ENCODE measurements around the gene OGDH.
A peak's percentile ranks its signal among the peaks of the same experiment; 100 is the strongest.
"Not testable (repeated sequence)": the region's sequence is repeated elsewhere in the genome, so short reads cannot be mapped to it uniquely, and the experiment has no call there.

OGDH gene

DNA sequence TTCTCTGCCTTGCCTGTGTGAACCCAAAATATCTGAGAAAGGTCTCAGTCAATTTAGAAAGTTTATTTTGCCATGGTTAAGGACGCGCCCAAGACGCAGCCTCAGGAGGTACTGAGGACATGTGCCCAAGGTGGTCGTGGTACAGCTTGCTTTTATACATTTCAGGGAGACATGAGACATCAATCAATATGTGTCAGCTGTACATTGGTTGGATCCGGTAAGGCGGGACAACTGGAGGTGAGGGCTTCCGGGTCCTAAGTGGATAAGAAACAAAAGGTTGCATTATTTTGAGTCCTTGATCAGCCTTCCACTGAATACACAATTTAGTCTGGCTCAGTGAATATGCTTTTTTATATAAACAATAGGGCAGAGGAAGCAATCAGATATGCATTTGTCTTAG lies 119.8 kb downstream of the OGDH start:
- H3K4me3 ChIP-seq (ENCODE audit: low read depth, low read length); DNase-seq (ENCODE audit: low read depth): not testable (repeated sequence)

DNA sequence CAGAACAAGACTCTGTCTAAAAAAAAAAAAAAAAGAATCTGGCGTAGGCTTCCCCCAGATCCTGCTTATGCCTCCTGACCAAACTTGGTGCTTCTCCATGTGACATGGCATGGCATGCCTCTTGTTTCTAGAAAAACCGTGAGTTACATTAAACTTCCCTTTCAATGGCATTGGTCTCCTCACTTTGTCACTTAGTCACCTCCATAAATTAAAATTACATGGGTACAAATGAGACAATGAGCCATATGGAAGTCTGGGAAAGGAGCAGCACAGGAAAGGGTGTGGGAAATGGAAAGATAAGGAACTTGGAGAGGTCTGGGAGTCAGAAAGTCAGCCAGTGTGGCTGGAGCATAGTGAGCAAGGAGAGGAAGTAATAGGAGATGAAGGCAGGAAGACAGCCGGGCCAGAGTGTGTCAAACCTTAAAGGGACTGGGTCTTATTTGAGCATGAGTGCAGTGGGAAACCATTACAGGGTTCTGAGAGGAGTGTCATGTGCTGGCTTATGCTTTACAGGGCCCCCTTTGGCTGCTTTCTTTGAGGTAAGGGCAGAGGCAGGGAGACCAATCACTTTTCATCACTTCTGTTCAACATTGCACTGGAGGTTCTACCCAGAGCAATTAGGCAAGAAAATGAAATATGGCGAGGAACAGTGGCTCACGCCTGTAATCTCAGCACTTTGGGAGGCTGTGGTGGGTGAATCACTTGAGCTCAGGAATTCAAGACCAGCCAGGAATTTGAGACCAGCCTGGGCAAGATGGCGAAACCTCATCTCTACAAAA lies 120.9 kb downstream of the OGDH start:
- DNase-seq (ENCODE audit: low read depth) = peak; percentile 73

DNA sequence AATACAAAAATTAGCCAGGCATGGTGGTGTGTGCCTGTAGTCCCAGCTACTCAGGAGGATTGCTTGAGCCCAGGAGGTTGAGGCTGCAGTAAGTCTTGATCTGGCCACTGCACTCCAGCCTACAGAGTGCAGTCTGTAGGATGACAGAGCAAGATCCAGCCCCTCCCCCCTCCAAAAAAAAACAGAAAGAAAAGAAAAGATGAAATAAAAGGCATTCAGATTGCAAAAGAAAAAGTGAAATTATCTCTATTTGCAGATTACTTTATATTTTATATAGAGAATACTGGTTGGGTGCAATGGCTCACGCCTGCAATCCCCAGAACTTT lies 121.5 kb downstream of the OGDH start:
- DNase-seq (ENCODE audit: low read depth) = no peak
- no peak overlapping the region for H3K4me3 ChIP-seq (ENCODE audit: low read depth, low read length)

More for the DNA sequence above, 120.9 kb downstream of the OGDH start:
- H3K4me3 ChIP-seq (ENCODE audit: low read depth, low read length) = no peak overlapping the region

DNA sequence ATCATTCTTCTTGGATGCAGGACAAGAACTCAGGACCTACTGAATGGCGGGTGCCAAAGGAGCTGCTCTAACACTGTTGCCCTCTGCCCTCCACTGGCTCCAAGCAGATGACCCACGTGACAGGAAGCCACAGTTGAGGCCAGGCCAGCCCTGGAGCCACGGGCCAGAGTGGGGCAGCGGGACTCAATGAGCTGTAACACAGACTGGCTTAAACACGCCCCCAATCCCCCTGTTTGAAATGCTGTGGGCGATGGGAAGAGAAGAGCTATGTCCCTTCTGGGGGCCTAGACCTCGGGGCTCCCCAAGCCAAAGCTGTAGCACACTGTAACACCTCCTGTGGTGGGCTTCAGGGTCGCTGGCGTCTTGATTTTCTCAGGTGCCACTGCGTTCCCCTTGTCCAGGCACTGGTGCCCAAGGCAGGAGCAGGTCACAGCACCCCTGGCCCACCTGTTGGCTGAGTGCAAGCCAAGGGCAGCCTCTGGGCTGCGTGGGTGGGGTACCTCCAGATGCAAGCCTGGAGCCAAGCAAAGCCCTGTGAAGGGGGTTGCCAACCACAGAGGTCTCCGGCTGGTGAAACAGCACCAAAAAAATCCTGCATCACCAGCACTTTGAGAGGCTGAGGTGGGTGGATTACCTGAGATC lies 123.6 kb downstream of the OGDH start:
- no peak for DNase-seq (ENCODE audit: low read depth)
- no peak overlapping the region for H3K4me3 ChIP-seq (ENCODE audit: low read depth, low read length)

DNA sequence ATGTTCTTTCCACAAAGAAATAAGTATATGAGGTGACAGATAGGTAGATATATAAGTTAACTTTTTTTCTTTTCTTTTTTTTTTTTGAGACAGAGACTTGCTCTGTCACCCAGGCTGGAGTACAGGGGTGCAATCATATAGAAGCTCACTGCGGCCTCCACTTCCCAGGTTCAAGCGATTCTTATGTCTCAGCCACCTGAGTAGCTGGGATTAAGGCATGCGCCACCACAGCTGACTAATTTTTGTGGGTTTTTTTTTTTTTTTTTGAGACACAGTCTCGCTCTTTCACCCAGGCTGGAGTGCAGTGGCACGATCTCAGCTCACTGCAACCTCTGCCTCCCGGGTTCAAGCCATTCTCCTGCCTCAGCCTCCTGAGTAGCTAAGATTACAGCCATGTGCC lies 126.5 kb downstream of the OGDH start:
- not testable (repeated sequence) for DNase-seq (ENCODE audit: low read depth); H3K4me3 ChIP-seq (ENCODE audit: low read depth, low read length)

DNA sequence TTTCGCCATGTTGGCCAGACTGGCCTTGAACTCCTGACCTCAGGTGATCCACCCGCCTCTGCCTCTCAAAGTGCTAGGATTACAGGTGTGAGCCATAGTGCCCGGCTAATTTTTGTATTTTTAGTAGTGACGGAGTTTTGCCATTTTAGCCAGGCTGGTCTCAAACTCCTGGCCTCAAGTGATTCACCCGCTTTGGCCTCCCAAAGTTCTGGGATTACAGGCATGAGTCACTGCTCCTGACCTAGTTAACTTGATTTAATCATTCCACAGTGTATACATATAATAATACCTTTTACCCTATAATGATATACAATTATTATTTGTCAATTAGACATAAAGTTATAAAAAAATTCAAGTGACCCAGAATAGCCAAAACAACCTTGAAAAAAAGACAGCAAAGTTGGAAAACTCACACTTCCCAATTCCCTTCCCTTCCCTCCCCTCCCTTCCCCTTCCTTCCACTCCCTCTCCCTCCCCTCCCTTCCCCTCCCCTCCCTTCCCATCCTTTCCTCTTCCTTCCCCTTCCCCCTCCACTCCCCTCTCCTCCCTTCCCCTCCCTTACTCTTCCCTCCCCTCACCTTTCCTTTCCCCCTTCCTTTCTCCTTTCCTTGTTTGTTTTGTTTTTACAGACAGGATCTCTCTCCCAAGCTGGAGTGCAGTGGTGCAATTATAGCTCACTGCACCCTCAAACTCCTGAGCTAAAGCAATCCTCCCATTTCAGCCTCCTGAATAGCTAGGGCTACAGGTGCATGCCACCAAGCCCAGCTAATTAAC lies 127.5 kb downstream of the OGDH start:
- H3K4me3 ChIP-seq (ENCODE audit: low read depth, low read length) = no peak overlapping the region
- peak; percentile 41 for DNase-seq (ENCODE audit: low read depth)

DNA sequence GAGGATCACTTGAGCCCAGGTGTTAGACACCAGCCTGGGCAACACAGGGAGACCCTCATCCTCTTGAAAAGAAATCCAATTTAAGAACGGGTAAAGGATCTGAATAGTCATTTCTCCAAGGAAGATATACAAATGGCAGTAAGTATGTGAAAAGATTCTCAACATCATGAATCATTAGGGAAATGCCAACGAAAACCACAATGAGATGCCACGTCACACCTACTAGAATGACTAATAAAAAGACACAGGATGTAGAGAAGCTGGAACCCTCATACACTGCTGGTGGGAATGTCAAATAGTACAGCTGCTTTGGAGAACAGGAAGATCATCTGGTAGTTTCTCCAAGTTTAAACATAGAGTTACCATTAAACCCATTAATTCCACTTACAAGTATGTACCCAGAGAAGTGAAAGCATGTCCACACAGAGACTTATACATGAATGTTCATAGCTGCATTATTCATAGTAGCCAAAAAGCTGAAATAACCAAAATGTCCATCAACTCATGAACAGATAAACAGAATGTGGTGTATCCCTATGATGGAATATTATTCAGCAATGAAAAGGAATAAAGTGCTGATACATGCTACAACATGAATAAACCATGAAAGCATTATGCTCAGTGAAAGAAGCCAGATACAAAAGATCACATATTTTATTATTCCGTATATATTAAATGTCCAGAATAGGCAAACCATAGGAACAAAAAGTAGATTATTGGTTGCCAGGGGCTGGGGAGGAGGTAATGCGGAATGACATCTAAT lies 129.2 kb downstream of the OGDH start:
- no peak overlapping the region for H3K4me3 ChIP-seq (ENCODE audit: low read depth, low read length)
- peak; percentile 94 for DNase-seq (ENCODE audit: low read depth)

DNA sequence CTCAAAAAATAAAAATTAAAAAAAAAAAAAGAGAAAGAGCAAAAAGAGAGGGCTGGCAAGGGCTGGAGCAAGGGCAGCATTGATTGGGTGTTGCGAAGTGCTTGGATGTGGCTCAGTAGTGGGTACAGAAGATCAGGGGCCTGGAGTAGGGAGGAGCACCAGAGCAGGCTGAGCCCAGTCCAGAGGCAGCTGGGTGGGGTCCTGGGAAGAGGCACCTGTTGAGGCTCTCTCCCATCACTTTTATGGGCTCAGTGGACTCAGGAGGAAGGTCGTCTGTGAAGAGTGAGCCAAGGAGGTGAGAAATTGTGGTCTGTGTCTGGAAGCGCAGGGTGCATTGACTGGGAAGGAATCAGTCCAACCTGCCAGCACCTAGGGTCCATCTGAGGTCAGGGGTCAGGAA lies 130.5 kb downstream of the OGDH start:
- no peak for DNase-seq (ENCODE audit: low read depth)
- no peak overlapping the region for H3K4me3 ChIP-seq (ENCODE audit: low read depth, low read length)

DNA sequence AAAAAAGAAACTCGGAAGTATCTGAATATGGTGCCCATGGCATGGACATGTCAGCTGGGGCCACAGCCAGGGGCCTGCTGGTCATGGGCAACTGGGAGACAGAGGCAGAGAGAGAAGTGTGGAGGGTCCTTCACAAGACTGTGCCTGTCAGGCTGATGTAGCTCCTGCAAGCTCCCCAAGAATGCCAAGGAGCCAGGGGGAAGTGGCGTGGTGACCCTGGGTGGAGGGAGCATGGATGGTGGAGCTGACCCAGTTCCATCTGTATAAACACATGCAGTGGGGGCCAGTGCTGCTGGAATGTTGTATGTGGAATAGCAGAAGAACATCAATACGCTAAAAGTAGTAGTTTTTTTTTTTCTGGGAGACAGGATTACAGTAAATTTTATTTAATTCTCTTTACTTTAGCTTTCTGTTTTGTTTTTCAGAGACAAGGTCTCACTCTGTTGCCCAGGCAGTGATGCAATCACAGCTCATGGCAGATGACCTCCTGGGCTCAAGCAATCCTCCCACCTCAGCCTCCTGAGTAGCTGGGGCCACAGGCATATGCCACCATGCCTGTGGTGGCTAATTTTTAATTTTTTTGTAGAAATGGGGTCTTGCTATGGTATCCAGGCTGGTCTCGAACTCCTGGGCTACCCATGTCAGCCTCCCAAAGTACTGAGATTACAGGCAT lies 131.8 kb downstream of the OGDH start:
- no peak overlapping the region for H3K4me3 ChIP-seq (ENCODE audit: low read depth, low read length)
- no peak for DNase-seq (ENCODE audit: low read depth)

DNA sequence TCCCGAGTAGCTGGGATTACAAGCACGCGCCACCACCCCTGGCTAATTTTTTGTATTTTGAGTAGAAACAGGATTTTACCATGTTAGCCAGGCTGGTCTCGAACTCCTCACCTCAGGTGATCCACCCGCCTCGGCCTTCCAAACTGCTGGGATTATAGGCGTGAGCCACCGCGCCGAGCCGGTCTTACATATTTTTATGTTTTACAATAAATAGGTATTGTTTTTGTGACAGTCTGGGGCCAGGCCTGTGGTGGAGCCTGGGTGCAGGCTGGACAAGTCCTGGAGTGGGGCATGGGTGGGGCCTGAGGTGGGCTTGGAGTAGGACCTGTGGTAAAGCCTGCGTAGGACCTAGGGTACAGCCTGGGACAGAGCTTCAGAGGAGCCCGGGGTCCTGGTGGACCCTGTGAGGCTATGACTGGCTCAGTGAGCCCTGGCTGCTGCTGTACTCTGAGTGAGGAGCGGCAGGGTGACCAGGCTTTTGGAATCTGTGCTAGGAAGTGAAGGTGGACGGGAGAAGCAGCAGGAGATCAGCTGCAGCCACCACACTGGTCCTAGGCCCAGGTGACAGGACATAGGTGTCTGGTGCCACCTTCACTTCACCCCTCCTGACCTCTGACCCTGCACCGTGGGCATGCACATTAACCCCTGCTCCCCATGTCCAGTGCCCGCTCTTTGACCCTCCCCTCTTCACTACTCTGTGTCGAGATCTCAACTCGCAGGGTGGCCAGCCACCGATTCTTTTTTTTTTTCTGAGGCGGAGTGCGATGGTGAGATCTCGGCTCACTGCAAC lies 132.6 kb downstream of the OGDH start:
- no peak overlapping the region for H3K4me3 ChIP-seq (ENCODE audit: low read depth, low read length)
- no peak for DNase-seq (ENCODE audit: low read depth)

DNA sequence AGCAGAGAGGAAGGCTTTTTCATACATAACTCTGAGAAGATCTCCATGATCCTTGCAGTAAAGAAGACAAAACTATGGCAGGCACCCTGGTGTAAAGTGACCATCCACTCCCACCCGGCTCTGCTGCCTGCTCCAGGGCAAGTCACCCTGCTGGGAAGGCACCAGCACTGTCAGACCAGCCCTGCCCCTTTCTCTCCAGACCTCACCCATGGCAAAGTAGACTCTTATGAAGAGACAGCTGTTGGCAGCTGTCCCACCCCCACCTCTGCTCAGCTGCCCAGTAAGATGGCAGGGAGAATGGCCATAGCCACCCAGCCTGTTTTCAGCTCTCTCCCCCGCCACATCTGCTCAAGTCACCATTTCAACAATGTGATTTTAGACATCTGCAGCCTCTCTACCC lies 133.6 kb downstream of the OGDH start:
- no peak for DNase-seq (ENCODE audit: low read depth)
- no peak overlapping the region for H3K4me3 ChIP-seq (ENCODE audit: low read depth, low read length)

DNA sequence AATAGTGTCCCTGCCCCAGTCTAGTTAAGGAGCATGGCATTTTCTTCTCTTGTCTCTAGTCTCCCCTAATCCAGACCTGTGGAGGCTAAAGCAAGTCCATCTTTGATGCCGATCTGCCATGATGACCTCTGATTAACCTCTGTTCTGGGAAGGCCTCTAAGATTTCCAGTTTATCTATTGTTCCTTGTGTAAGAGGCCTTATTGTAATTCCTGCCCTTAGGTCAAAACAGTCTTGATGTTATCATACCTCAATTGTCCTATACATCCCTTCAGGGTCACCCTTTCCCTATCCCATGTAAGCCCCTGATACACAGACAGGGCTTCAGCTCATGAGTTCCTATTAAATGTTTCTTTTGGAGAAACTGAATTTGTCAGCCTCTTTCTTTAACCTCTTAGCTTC lies 137.3 kb downstream of the OGDH start:
- H3K4me3 ChIP-seq (ENCODE audit: low read depth, low read length) = no peak overlapping the region
- DNase-seq (ENCODE audit: low read depth) = no peak

DNA sequence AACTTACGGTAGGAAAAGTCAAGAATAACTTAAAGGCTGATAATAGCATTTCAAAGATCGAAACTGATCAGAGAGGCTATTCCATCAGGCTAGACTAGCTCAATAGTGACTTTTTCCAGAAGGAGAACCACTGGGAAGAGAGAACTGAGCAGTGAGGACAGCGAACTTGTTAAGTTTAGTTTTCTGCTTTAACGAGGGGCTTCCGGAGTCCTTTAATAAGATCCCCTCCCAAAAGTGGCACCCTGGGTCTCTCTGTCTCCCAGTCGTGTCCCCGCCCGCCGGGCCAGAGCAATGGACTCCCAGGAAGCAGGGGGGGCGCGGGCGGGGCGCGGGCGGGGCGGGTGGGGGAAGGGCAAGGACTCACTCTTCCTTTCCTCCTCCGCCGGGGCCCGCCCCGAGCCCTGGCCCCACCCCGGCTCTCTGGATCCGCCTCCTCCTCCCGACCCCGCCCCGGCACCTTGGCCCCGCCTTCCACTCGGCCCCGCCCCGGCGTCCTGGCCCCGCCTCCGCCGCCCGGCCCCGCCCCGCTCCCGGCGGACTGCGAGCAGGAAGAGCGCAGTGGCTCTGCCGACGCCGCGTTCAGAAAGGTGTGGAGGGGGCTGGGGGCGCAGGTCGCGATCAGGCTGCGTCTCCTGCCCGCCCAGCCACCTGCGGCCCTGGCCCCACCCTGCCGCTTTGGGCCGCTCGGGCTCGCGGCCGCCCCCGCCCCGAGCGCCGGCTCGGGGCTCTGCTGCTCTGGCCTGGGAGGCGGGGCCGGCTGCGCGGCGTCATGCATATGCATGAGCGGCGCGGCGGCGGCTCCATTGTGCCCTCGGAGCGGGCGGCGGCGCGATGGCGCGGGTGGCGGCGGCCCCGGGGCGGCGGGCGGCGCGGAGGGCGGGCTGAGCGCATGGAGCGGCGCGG lies 141.9 kb downstream of the OGDH start, which contains the start of gene ZMIZ2:
TSS of gene ZMIZ2 (plus strand) at position 803 of the 903 bp plus-strand sequence. CDS start 7,403 bp downstream, outside the sequence.
- peak; percentile 51 for DNase-seq (ENCODE audit: low read depth)
- H3K4me3 ChIP-seq (ENCODE audit: low read depth, low read length) = peak within 1 kb of the TSS; percentile 81

DNA sequence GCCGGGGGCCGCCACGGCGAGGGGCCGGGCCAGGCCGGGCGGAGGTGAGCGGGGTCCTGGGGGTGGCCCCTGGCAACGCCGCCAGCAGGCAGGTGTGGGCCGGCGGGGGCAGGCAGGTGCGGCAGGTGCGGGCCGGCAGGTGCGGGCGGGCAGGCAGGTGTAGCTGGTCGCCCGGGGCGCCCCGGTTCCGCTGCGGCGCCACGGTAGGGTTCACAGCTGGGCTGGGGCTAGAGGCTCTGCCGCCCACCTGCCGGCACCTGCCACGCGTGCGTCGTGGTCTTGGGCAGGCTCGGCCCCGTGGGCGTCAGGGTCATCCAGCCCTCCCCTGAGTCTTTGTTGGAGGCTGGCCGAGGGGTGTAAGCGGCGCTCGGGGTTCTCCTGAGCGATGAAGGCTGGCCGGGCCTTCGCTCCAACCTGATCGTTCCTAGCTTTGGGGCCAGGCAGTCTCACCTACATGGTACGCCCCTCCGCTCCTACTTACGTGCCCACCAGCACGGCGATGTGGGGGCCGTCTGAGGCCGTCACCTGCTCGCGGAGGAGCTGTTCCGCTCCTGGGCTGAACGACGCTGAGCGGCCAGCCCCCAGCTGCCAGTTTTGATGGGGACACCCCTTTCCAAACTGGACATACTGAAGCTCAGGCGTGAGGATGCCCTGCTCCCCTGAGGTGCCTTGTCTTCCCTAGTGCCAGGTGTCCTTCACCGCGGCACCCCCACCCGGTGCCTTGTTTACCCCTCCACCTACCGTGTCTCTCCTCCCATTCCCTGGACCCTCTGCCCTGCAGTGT lies 142.7 kb downstream of the OGDH start:
- H3K4me3 ChIP-seq (ENCODE audit: low read depth, low read length) = peak overlapping the region; percentile 81
- no peak for DNase-seq (ENCODE audit: low read depth)

DNA sequence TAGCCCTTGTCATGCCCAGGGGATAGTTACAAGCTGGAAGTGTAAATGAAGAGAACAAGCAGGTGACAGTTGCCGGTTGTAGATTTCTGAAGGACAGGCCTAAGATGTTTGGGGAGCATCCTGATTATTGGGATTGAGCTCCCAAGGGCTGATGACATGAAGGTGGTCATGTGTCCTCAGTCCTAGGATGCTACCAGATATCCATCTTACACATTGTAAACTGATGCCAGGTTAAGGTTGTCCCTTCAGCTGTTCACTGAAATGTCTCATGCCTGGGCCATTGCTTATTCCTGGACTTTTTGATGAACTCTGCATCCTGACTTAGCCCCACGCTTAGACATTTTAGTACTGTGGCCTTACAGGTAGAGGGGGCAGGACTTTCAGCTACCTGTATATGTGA lies 143.6 kb downstream of the OGDH start:
- peak overlapping the region; percentile 81 for H3K4me3 ChIP-seq (ENCODE audit: low read depth, low read length)
- DNase-seq (ENCODE audit: low read depth) = no peak

DNA sequence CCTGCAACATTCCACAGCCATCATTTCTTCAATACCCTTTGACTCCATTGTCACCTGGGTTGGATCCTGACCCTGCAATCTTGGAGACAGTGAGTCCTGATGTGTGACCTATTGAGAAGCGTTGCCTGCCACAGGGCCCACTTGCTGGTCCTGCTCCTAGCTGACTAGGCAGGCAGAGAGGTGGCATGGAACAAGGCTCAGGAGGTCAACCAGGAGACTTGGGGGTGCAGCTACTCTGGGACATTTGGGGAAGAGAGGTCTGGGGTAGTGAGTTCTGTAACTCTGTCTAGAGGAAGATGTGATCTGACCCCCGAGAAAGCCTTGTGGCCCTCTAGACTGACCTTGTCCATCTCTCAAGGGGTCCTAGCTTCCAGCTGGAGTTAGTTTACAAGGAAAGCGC lies 144.0 kb downstream of the OGDH start:
- no peak for DNase-seq (ENCODE audit: low read depth)
- H3K4me3 ChIP-seq (ENCODE audit: low read depth, low read length) = no peak overlapping the region
